CD14-positive monocyte (primary cell): ENCODE measurements around the gene SLC25A21. TPM values are rescaled to one million over a fixed set of nuclear protein-coding genes. Genes with fewer than 3 reads are reported as not detected.

Experiments used
- DNase-seq, 3 donors: peaks; one replicate each; pipeline ENCODE4 v3.0.0-alpha.2; 2011 to 2022
- H2AFZ ChIP-seq: 2 replicates; pipeline ENCODE4 v1.6.0; 2012; ENCODE audit warnings: mild to moderate bottlenecking, low read depth, low read length, inconsistent platforms; ENCODE audit not compliant: insufficient read depth, poor library complexity, severe bottlenecking
- H3K27ac ChIP-seq, 2 donors: 1 replicate in 1 of 2; 2 replicates in 1 of 2; pipeline ENCODE4 v1.5.1; 2012 to 2013; ENCODE audit warnings: low read length in 2 of 2, control low read depth in 1 of 2, inconsistent platforms in 1 of 2, low read depth in 1 of 2, mild to moderate bottlenecking in 1 of 2
- H3K27me3 ChIP-seq, 2 donors: one replicate each; pipeline versions ENCODE4 v1.6.0 to v1.6.1; 2011 to 2013; ENCODE audit warnings: low read length in 2 of 2; ENCODE audit not compliant: control insufficient read depth in 2 of 2, insufficient read depth in 2 of 2
- H3K36me3 ChIP-seq, 2 donors: replicated peaks in 1 of 2; 1 replicate in 1 of 2; 2 replicates in 1 of 2; pipeline versions ENCODE4 v1.5.1 to v1.6.1; 2012 to 2013; ENCODE audit warnings: low read length in 2 of 2, control low read depth in 1 of 2, inconsistent platforms in 1 of 2, mild to moderate bottlenecking in 1 of 2; ENCODE audit not compliant: insufficient read depth in 2 of 2, control insufficient read depth in 1 of 2
- H3K4me1 ChIP-seq, 2 donors: 1 replicate in 1 of 2; 2 replicates in 1 of 2; pipeline versions ENCODE4 v1.5.1 to v1.6.1; 2012 to 2013; ENCODE audit warnings: low read length in 2 of 2, control low read depth in 1 of 2, inconsistent platforms in 1 of 2, mild to moderate bottlenecking in 1 of 2, moderate library complexity in 1 of 2; ENCODE audit not compliant: insufficient read depth in 2 of 2, control insufficient read depth in 1 of 2
- H3K4me2 ChIP-seq: replicated peaks from 2 replicates; pipeline ENCODE3; 2012; ENCODE audit warnings: low read length, moderate library complexity, mild to moderate bottlenecking; ENCODE audit not compliant: poor library complexity, severe bottlenecking; ENCODE audit errors: extremely low read depth
- H3K4me3 ChIP-seq, 3 experiments: fragments of 200-600 bp in 1 of 3; sonication (generic) in 1 of 3; replicated peaks in 1 of 3; 1 replicate in 2 of 3; 2 replicates in 1 of 3; pipeline ENCODE4 v1.5.1; 2011 to 2013; ENCODE audit warnings: low read length in 3 of 3, mild to moderate bottlenecking in 3 of 3, control low read depth in 2 of 3, low read depth in 2 of 3, inconsistent platforms in 1 of 3, moderate library complexity in 1 of 3
- H3K79me2 ChIP-seq: 2 replicates; pipeline ENCODE4 v1.6.0; 2012; ENCODE audit warnings: mild to moderate bottlenecking, control low read depth, inconsistent platforms, low read length, moderate library complexity; ENCODE audit not compliant: insufficient read depth
- H3K9ac ChIP-seq: 2 replicates; pipeline ENCODE4 v1.6.0; 2017; ENCODE audit warnings: low read length, mild to moderate bottlenecking; ENCODE audit not compliant: insufficient read depth, poor library complexity, severe bottlenecking
- H3K9me3 ChIP-seq, 2 donors: replicated peaks in 1 of 2; 1 replicate in 1 of 2; 2 replicates in 1 of 2; pipeline versions ENCODE4 v1.5.1 to v1.6.1; 2012 to 2013; ENCODE audit warnings: low read length in 2 of 2, control low read depth in 1 of 2; ENCODE audit not compliant: control insufficient read depth in 1 of 2, insufficient read depth in 1 of 2
- H4K20me1 ChIP-seq: 2 replicates; pipeline ENCODE4 v1.6.0; 2012; ENCODE audit warnings: mild to moderate bottlenecking, low read length, control low read depth, moderate library complexity; ENCODE audit not compliant: insufficient read depth
- H3K27ac Mint-ChIP-seq, 7 donors: one replicate each; pipeline ENCODE4 v1.8.0; 2020; ENCODE audit warnings: mild to moderate bottlenecking in 7 of 7, mixed read lengths in 7 of 7, moderate library complexity in 6 of 7, inconsistent platforms in 2 of 7
- H3K27me3 Mint-ChIP-seq, 3 donors: one replicate each; pipeline ENCODE4 v1.8.0; 2021 to 2022; ENCODE audit warnings: low read depth in 3 of 3, mild to moderate bottlenecking in 3 of 3, mixed read lengths in 3 of 3, moderate library complexity in 3 of 3, inconsistent platforms in 1 of 3
- H3K36me3 Mint-ChIP-seq, 2 donors: one replicate each; pipeline ENCODE4 v1.8.0; 2020; ENCODE audit warnings: mixed read lengths in 2 of 2, inconsistent platforms in 1 of 2, mild to moderate bottlenecking in 1 of 2
- H3K4me1 Mint-ChIP-seq: one replicate; pipeline ENCODE4 v1.8.0; 2020; ENCODE audit warnings: mild to moderate bottlenecking, mixed read lengths
- H3K4me3 Mint-ChIP-seq, 2 donors: one replicate each; pipeline ENCODE4 v1.8.0; 2020; ENCODE audit warnings: mild to moderate bottlenecking in 2 of 2, mixed read lengths in 2 of 2, moderate library complexity in 1 of 2
- H3K9me3 Mint-ChIP-seq, 7 donors: one replicate each; pipeline ENCODE4 v1.8.0; 2020 to 2022; ENCODE audit warnings: mixed read lengths in 7 of 7, mild to moderate bottlenecking in 6 of 7, moderate library complexity in 6 of 7, inconsistent platforms in 2 of 7
- WGBS: methylation state at CpG from one replicate; pipeline ENCODE4 v1.1.5; 2013; ENCODE audit warnings: missing lambda C conversion rate; ENCODE audit not compliant: insufficient coverage; 5-methylcytosine and 5-hydroxymethylcytosine counted together
- intact Hi-C, 2 donors: fragments of 100-400 bp; cut with micrococcal nuclease; formaldehyde crosslinking; loops; one replicate each; pipeline versions ENCODE4 v1.15.0 to v1.15.1; 2023
- polyA plus RNA-seq, 3 donors: library from polyadenylated mRNA; depleted of rRNA in 1 of 3; unstranded in 2 of 3; stranded (reverse) in 1 of 3; fragments of 300-500 nt in 2 of 3; fragments of >200 nt in 1 of 3; fragmentation: Illumina TruSeq in 2 of 3; gene quantifications; 1 replicate in 2 of 3; 2 replicates in 1 of 3; pipeline ENCODE4 v1.2.3, GENCODE V29; 2012 to 2021
- TF ChIP-seq, protein P1 (sequence below): fragments of 200-600 bp; IDR thresholded peaks from one replicate; pipeline ENCODE4 v1.8.0; 2022; ENCODE audit warnings: antibody characterized with exemption, mild to moderate bottlenecking

Gene SLC25A21
- polyA plus RNA-seq, 3 donors, result not detected

DNA sequence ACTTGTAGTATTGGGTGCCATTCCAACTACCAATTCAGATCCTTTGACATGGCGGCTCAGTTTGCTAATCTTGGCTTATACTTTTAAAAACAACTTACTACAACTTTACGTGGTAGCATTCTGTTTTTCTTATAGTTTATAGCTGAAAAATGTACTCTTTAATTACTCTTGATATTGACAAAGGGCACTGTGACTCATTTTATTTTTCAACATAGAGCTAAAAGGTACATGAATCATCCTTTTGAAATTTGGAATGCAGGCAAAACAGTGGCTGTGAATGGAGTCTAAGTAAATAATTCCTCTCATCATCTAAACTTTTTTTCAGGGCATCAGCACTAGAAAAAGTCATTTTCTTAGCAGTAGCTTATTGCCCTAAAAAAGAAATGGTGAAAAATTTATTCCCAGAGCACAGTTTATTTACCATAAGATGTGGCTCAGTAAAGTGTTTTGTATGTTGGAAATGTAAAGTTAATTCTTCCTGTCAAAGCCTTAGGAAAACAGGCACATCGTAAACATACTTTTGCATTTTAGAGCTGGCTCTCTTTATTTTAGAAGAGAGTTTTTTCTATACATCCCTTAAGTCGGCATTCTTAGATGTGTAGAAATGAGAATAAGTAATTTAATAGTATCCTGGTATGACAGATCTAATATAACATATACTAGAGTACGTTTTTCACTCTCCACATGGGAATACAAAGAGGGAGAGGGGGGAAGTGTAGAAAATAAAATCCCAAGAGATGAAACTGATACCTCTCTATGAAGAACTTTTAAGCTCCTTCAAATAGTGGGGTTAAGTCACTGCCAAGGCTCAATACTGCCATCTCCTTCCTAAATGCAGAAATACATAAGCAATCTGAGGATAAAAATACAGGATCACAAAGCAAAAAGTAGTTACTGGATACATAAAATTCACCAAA, 55.2 kb downstream of the SLC25A21 start:
- Histone ChIP-seq H3K27me3 (no peaks in the 10 kb centered on the region), H3K4me3 (no peak overlapping the region), H3K79me2 (no peaks in the 10 kb centered on the region), H3K9ac (no peak overlapping the region), H3K9me3 (peaks cover 0 to 3% of the 10 kb centered on the region in 2 donors), H3K27ac (no peak overlapping the region), H3K36me3 (no peaks in the 10 kb centered on the region), H2AFZ (no peak overlapping the region), H3K4me1 (no peaks in the 10 kb centered on the region), H4K20me1 (no peaks in the 10 kb centered on the region), H3K4me2 (no peak overlapping the region)
- Mint-ChIP-seq H3K4me3 (no peak overlapping the region), H3K27ac (no peak overlapping the region), H3K27me3 (peaks cover 0 to 3% (median 0%) of the 10 kb centered on the region in 3 donors), H3K4me1 (no peaks in the 10 kb centered on the region), H3K9me3 (peaks cover 0 to 17% (median 5%) of the 10 kb centered on the region in 7 donors), H3K36me3 (no peaks in the 10 kb centered on the region)
- intact Hi-C loops, result no loop called here
- no CpG with 5 or more reads among the region's 5 CpGs for WGBS
- TF ChIP-seq, protein P1, sequence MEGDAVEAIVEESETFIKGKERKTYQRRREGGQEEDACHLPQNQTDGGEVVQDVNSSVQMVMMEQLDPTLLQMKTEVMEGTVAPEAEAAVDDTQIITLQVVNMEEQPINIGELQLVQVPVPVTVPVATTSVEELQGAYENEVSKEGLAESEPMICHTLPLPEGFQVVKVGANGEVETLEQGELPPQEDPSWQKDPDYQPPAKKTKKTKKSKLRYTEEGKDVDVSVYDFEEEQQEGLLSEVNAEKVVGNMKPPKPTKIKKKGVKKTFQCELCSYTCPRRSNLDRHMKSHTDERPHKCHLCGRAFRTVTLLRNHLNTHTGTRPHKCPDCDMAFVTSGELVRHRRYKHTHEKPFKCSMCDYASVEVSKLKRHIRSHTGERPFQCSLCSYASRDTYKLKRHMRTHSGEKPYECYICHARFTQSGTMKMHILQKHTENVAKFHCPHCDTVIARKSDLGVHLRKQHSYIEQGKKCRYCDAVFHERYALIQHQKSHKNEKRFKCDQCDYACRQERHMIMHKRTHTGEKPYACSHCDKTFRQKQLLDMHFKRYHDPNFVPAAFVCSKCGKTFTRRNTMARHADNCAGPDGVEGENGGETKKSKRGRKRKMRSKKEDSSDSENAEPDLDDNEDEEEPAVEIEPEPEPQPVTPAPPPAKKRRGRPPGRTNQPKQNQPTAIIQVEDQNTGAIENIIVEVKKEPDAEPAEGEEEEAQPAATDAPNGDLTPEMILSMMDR, result no peak
- DNase-seq, result no peak

DNA sequence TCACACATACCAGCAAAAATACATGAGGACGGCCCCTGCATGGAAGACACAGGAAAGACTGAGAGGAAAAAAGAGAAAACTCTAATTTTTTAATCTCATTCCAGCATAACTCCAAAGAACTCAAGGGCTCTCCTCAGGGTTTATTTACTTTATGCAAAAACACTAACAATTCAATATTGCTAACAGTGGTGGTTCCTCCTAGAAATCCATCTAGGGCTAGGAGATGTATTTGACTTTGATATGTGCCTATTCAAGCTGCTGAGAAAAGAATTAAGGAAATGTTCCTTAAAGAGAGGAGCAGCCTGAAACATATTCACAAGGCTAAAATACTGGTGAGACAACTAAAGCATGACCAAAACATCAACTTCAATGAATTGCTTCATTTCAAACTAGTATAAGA, 57.0 kb downstream of the SLC25A21 start:
- no CpG with 5 or more reads among the region's 1 CpG for WGBS
- Mint-ChIP-seq H3K4me1 (no peaks in the 10 kb centered on the region), H3K27me3 (peaks cover 0 to 1% (median 0%) of the 10 kb centered on the region in 3 donors), H3K9me3 (peaks cover 0 to 14% (median 4%) of the 10 kb centered on the region in 7 donors), H3K36me3 (no peaks in the 10 kb centered on the region), H3K4me3 (no peak overlapping the region), H3K27ac (no peak overlapping the region)
- H3K9ac ChIP-seq, result no peak overlapping the region
- TF ChIP-seq, protein P1, result no peak
- no peak overlapping the region for H3K4me3 ChIP-seq
- intact Hi-C loops, result no loop called here
- H3K27me3 ChIP-seq, result no peaks in the 10 kb centered on the region
- H3K4me2 ChIP-seq, result no peak overlapping the region
- no peaks in the 10 kb centered on the region for H3K4me1 ChIP-seq
- H3K27ac ChIP-seq, result no peak overlapping the region
- no peaks in the 10 kb centered on the region for H3K36me3 ChIP-seq
- no peaks in the 10 kb centered on the region for H3K79me2 ChIP-seq
- peaks cover 0 to 3% of the 10 kb centered on the region in 2 donors for H3K9me3 ChIP-seq
- H2AFZ ChIP-seq, result no peak overlapping the region
- H4K20me1 ChIP-seq, result no peaks in the 10 kb centered on the region
- DNase-seq, result no peak
